Activated CD4-positive, alpha-beta T cell treated with anti-CD3 and anti-CD28 coated beads, Interleukin-2, amount 50 U/mL, for 1 hour (primary cell): ENCODE results near the gene RAB1B.
"Not testable (repeated sequence)": the region's sequence is repeated elsewhere in the genome, so short reads cannot be mapped to it uniquely, and the experiment has no call there.

Experiments used
- DNase-seq: peaks from one replicate; pipeline ENCODE4 v3.0.0-alpha.2; 2020

RAB1B gene

DNA sequence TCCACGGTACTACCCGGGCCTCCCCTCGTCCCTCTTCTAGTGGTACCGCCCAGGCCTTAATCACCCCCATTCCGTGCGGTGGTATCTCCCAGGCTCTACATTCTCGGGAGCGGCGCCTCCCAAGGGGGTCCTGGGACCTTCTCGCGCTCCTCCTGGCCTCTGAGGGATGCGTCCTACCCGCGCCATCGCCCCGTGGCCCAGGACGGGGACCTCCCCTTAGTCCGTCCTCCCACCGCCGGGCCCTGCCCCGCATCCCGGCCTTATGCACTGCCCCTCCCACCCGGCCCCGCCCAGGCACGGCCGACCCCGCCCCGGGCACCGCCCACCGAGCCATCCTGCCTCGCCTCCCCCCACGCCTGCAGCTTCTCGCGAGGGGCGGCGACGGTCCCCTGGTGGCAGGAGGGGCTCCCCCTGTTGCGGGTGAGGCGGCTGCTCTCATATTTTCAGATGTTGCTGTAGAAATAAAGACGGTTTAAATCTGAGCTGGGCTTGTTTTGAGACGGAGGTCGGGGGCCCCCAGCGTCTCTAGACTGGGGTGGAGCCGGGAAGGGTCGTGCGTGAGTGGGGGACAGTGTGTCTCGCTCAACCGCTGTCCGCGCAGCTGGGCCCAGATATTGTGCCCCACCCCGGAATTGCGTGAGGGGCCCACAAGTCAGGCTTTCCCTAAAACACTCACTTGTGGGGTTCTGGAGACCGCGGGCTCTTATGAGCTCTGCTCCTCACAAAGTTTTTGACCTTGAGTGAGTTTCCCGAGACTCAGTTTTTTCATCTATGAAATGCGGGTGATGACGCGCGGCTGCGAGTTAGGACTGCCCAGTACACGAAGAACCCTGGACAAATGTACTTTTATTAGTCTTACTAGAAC, 828 bp upstream of the RAB1B start:
- peak; percentile 82 for DNase-seq

DNA sequence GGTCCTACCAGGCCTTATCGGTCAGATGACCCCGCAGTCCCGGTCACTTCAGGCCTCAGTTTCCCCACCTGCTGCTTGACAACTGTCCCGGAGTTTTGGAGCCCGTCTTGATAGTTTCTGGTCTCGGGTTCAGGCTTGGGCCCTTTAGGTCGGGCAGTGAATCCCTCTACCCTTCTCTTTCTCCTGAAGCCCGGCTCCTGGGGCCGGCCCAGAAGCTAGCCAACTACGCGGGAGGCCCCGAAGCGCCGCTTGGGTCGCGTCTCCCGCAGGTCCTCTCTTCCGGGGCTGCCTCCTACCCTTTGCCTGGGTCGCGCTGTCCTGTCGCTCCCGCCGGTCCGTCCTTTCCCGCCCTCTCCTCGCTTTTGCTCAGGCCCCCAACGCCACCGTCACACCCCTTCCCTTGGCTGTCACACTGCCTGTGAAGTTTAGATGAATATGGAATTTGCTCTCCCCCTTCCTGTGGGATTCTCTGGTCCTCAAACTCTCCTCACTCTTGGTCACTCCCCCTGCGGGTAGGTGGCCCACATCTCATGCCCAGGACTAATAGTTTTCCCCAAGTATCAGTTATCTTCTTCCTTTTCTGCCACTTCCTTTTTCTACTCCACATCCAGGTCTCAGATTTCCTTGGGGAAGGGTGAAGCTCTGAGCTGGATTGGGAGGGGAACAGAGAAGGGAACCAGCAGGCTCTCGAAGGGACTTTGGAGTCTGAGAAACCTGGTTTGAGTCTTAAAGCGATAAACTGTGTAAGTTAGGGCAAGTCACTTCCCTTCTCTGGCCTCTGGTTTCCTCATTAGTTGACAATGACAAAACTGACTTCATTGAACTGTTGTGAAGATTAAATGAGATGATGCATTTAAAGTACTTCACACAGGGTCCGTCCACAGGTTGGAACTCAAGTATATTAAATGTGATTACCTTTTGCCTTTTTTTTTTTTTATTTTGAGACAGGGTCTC, 790 bp downstream of the RAB1B start:
- no peak for DNase-seq

DNA sequence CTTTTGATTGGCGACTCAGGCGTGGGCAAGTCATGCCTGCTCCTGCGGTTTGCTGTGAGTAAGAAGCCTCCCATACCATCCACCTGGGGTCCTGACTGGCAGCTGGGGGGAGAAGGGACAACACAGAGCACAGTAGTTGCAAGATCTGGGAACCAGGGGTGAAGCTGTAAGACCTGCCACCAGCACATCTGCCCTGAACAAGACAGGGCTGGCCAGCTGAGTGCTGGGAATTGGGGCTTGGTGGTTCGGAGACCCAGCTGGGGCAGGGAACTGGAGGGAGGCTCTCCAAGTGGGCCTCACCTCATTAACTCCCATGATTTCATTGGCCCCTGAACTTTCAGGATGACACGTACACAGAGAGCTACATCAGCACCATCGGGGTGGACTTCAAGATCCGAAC, 3.4 kb downstream of the RAB1B start:
- DNase-seq = no peak

DNA sequence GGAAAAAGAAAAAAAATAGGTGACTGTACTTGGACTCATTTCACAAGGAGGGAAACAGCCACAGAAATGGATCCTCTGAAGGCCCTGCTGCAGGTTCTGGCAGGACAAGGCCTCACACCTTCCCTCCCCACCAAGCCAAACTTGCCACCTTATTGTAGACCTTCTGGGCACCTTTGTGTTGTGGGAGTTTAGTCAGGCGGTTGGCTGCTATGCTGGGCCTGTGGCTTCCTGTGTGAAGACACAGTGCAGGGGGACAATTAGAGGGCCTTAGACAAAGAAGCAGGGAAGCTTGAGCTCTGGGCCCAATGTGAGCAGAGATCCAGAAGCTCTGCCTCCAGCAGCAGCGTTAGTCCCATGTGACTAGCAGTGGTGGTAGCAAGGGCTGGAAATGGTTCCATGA, 4.2 kb downstream of the RAB1B start:
- no peak for DNase-seq

DNA sequence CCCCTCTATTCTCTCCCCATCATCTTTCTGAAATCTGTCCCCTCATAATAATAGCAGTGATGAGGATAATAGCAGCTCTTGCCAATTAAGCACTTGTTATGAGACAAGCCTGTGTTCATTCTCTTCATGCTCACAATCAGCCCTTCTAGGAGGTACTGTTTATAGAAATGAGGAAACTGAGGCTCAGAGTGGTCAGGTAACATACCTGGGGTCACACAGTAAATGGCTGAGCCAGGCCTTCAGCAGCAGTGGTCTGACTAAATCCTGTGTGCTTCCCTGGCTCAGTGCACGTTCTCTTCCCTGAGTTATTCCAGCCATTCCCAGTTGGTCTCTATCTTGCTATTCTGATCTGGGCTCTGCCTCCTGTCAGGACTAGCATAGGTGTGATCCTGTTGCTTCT, 5.8 kb downstream of the RAB1B start:
- DNase-seq = no peak

DNA sequence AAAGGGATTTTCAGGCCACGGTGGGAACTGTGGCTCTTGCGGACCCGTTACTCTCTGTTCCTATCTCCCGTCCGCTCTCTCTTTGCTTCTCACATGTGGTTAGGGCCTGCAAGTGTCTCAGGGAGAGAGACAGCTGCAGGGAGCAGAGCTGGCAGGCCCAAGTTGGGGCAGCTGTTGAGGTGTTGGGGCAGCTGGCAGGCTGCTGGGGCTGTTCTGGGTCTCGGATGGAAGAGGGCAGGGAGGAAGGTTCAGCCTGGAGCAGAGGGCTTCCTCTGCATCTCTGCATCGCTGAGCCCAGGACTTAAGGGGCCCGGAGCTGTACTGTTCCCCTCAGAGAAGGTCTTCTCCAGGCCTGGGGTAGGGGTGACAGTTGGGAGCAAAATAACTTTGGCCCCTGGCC, 7.0 kb downstream of the RAB1B start:
- DNase-seq = no peak

DNA sequence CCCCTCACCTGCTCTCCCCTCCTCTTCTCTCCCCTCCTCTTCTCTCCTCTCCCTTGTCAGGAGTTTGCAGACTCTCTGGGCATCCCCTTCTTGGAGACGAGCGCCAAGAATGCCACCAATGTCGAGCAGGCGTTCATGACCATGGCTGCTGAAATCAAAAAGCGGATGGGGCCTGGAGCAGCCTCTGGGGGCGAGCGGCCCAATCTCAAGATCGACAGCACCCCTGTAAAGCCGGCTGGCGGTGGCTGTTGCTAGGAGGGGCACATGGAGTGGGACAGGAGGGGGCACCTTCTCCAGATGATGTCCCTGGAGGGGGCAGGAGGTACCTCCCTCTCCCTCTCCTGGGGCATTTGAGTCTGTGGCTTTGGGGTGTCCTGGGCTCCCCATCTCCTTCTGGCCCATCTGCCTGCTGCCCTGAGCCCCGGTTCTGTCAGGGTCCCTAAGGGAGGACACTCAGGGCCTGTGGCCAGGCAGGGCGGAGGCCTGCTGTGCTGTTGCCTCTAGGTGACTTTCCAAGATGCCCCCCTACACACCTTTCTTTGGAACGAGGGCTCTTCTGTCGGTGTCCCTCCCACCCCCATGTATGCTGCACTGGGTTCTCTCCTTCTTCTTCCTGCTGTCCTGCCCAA, 7.7 kb downstream of the RAB1B start:
- DNase-seq = no peak

DNA sequence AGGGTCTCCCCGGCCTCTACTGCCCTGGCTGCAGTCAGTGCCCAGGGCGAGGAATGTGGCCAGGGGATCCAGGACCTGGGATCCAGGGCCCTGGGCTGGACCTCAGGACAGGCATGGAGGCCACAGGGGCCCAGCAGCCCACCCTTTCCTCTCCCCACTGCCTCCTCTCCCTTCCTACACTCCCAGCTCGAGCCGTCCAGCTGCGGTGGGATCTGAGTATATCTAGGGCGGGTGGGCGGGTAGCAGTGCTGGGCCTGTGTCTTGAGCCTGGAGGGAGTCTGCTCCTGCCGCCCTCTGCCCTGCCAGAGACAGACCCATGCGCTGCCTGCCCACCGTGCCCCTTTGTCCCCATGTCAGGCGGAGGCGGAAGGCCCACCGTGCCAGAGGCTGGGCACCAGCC, 8.2 kb downstream of the RAB1B start:
- DNase-seq = not testable (repeated sequence)

DNA sequence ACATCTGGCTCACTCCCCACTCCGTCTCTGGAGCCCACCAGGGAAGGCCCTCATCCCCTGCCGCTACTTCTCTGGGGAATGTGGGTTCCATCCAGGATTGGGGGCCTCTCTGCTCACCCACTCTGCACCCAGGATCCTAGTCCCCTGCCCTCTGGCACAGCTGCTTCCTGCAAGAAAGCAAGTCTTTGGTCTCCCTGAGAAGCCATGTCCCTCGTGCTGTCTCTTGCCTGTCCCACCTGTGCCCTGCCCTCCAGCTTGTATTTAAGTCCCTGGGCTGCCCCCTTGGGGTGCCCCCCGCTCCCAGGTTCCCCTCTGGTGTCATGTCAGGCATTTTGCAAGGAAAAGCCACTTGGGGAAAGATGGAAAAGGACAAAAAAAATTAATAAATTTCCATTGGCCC, 8.6 kb downstream of the RAB1B start:
- DNase-seq = not testable (repeated sequence)

DNA sequence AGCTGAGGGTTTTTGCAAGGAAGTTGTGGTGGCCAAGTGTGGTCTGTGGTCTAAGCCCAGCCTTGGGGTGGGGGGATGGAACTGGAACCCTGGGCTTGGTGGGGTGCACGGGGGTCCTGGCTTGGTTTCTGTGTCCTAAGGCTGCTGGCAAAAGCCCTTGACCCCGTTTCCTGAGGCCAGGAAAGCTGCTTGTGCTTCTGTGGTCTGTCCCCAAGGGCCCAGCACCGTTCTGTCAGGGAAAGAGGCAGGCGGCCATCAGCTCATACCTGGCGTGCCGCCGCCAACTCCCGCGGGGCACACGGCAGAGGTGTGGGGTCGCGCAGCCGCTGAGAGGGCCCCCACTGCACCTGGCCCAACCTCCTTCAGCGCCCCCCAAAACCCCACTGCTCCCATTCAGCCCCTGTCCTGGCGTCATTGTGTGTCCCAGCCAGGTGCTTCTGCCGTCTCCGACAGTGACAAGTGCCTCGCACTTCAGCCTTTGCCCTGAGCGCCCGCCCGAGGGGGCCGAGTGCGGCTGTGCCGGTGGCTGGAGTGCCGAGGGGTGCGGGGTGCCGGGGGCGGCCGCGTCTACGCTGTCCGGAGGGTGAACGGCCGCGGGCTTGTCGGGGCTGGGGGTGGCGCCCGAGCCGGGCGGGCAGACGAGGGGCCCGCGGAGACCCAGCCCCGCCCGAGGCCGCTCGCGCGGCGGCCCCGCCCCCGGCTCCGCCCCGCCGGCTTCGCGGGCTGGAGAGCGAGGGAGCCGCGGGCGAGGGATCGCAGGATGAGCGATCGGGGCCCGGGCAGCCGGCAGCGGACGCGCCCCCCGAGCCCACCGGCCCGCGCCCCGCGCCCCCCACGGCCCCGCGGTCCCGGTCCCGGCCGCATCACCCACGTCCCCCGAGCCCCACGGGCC, 9.3 kb downstream of the RAB1B start, which contains the start of gene CNIH2:
Gene CNIH2, plus strand, starts transcription at position 705 of the 892 bp plus-strand sequence. CDS start 282 bp downstream, outside the sequence.
- DNase-seq = peak; percentile 46

DNA sequence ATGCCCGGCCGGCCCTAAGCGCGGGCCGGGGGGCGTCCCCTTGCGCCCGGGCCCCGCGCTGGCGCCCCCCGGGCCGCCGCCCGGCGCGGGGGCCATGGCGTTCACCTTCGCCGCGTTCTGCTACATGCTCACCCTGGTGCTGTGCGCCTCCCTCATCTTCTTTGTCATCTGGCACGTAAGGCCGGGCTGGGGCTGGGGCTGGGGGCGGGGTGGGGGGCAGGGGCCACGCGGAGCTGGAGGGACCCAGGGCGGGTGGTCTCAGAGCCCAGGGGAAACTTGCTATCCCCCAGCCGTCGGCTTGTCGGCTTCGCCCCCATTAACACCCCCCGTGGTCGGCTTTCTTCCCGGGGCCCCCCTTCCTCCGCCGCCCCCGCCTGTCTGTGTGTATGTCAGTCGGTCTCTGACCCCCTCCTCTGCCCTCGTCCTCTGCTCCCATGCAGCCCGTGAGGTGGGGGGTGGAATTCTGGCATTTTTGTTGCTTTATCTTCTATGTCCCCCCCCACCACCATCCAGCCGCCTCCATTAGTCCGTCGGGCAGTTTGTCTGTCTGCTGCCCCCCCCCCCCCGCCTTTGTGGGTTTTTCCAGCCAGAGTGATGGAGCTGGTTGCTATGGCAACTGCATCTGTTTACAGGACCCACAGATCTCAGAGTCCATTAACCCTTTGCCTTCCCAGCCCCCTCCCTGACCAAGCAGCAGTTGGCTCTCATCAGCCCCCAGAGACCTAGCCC, 10.1 kb downstream of the RAB1B start:
- peak; percentile 34 for DNase-seq

DNA sequence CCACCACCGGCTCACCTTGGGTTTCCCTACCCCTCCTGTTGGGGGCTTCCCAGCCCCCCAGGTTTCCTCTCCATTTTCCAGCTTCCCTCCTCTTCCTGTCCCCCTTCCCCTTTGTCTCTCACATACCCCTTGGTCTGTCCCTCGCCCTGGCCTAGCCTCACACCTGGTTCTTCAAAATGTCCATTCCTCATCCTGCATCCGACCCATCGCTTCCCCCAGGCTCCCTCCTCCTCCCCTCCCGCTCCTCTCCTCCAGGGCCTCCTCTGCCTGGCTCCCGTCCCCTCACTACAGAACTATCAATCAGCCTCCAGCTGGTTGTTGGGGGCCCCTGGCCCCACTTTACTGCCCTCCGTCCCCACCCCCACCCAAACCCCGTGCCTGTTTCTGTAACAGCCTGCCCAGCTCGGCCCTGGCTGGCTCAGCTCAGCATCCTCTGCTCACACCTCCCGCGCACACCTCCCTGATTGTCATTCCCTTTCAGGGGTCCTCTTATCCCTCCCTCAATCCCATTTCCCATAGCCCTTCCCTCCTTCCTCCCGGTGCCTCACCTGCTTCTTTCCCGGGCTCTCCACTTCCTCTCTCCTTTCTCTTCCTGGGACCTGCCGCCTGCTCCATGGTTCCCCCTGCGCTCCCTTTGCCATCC, 10.8 kb downstream of the RAB1B start:
- no peak for DNase-seq

DNA sequence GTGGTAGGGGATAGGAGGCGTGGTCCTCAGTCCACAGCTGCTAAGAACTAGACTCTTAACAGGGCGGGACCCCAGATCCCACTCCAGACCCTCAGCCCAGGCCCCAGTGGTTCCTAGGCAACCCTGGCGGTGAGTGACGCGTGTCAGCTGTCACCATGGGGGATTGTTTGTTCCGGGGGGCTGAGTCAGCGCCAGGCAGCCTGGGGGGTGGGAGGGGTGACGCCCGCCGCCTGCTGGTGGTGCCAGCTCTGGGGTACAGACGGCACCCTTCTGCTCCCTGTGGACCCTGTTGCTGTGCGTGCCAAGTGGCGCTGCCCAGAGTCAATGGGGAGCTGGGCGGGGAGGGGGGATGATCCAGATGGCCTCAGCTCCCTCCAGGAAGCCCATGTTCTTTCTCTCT, 12.0 kb downstream of the RAB1B start:
- no peak for DNase-seq

DNA sequence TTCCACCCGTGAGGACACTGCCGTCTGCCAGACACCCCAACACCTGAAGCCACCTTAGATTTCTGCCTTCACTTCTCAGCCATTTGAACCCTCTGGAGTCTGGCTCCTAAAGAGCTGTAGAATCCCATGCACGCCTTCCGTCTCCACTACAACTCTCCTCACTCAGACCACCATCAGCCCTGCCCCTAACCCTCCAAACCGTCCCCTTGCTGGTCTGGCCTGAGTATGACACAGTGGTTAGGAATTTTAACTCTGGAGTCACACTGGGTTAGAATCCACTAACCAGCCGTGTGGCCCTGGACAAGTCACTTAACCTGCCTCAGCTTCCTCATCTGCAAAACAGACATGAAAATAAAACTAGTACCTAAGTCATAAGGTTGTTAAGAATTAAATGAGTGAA, 12.6 kb downstream of the RAB1B start:
- DNase-seq = no peak

DNA sequence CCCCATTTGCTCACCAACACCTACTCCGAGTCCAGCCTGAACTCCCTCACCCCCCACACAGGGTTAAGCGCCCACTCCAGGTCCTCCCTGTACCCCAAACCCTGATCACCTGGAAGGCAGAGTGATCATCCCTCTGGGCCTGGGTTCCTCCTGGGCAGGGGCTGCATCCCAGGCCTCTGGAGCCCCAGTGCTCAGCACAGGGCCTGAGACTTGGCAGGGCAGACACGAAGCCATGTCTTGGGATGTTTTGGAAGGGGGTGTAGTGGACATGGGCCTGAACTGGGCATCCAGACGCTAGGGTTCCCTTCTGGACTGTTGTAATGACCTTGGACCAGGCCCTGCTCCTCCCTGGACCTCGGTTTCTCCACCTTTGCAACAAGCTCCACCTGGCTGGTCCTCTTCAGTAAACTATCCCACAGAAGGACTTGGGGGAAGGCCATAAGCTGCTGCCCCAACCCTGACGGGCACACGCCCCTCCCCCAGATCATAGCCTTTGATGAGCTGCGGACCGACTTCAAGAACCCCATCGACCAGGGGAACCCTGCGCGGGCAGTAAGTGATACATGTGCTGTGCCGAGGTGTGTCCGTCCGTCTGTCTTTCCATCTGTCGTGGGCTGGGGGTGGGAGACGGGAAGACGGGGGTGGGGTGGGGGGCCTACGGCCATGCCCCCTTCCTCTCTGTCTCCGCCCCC, 13.5 kb downstream of the RAB1B start:
- no peak for DNase-seq

DNA sequence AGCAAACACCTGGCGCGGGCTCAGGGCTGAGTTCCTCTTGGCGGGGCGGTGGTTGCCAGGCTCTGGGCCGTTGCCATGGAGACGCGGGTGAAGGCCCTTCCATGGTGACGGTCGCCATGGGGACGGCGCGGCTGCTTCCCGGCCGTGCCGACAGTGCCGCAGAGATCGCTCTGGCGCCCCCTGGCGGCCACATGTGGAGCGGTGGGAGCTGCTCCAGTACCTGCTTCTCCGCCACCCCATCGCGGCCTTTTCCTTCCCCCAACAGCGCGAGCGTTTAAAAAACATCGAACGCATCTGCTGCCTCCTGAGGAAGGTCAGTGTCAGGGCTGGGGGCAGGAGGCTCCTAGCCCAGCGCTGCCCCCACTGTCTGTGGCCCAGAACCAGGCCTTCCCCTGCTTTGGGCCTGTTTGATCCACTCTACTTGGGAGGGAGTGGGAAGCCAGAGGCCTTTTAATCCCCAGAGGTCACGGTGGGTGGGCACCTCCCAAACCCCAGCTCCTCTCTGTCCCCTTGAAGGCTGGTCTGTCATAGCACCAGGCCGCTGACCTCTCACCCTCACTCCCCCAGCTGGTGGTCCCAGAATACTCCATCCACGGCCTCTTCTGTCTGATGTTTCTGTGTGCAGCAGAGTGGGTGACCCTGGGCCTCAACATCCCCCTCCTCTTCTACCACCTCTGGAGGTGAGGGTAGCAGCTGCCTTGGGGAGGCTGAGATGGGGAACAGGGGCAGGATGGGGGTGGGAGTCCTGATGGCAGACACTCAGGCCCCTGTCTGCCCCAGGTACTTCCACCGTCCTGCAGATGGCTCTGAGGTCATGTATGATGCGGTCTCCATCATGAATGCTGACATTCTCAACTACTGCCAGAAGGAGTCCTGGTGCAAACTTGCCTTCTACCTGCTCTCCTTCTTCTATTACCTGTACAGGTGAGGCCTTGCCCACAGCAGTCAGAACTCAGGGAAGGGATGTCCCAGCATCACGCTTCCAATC, 14.3 kb downstream of the RAB1B start:
- peak; percentile 100 for DNase-seq

DNA sequence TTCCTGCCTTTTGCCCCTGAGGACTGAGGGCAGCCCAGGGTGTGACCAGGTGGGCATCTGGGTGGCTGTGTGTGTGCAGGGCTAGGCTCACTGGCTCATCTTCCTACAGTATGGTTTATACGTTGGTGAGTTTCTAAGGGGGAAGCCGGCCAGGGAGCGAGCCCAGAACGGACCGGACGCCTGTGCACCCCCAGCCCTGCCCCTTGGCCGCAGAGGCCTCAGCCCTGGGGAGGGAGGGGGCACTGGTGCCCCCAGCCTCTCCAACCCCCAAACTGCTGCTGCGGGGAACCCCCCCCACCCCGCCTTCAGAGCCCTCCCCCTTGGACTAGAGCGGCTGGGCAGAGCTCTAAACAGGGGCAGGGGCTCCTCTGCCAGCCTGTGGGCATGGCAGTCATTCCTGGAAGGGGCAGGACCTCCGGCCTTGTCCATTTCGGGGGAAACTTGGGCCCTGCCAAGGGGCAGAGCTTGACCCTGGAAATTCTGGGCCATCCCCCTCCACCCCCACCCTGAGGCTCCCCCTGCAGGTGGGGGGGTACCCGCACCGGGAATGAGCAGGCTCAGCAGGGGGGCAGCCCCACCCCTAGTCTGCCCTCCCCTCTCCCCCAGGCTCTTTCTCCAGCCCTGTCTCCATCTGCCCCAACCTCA, 15.1 kb downstream of the RAB1B start:
- DNase-seq = no peak

DNA sequence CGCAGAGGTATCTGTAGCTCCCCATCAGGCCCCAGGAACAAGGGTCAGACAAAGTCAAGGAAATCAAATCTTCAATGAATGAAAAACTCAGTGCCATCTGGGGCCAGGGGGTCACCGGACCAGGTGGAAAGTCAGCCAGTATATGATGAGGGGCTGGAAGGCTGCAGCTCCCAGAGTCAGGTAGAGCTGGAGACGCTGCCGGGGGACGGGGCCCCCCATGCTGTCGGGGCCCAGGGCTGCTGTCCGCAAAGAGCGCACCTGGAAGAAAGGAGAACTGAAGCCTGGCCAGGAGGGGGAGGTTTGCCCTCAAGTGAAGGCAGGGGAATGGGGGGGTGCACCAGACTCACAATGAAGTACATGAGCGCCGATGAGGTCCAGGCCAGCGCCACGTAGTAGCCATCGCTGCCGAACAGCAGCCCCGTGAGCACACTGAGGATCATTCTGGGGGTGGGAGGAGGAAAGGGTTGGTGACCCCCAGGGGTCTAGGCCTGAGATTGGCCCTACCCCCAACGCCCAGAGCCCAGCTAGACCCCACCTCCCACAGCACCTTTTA, 16.2 kb downstream of the RAB1B start:
- no peak for DNase-seq
